ENCODE data around the gene ATP9B. TPM values are rescaled to one million over a fixed set of nuclear protein-coding genes. Genes with fewer than 3 reads are reported as not detected.

The ATP9B gene
- polyA plus RNA-seq, 1 donor, result 43.3 TPM

- no peak for DNase-seq
These were observed 259.7 kb downstream of the ATP9B start for GRCh38 chr18:79328887-79329286.

DNA sequence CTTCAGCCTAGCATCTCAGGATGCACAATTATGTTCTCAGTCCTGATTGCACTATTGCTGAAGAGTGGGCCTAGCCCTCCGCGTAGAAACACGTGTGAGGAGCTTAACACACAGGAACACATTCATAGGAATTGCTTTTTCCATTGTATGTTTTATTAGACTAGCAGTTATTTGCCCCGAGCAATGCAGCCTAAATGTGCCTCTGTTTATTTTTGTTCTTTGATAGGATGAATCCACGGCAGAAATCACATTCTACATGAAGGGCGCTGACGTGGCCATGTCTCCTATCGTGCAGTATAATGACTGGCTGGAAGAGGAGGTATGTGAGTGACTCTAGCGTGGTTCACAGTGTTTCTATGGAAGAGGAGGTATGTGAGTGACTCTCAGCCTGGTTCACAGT is 260.6 kb downstream of the ATP9B start:
- no peak for DNase-seq

GRCh38 chr18:79332646-79333045 is 263.5 kb downstream of the ATP9B start:
- DNase-seq, result no peak

- no peak for DNase-seq
These were observed 263.9 kb downstream of the ATP9B start for GRCh38 chr18:79333046-79333445.

DNA sequence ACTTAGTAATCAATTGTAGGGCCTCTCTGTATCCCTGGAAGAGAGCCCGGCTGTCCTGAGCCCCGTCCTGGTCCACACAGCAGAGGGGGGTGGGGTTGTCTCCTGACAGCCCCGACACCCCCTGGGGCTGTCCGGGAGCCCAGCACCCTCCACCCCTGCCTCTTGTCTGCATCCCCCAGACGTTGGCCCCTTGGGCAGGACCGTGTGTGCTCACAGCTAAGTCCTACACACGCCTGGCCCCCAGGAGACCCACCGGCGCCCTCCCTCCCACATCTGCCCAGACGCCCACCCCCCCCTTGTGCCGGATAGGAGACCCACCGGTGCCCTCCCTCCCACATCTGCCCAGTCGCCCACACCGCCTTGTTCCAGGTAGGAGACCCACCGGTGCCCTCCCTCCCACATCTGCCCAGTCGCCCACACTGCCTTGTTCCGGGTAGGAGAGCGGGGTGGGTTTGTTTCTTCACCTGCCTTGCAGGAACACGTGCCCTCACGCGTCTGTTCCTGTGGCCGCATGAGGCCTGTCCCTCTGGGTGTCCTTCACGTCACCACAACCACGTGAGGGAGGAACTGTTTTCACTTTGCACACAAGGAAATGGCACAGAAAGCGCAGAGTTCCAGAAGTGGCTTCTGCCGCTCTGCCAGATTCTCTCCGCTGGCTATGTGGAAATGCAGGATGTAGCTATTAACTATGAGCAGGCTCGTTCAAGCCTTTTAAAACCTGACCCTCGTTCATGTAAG is 265.5 kb downstream of the ATP9B start:
- no peak for DNase-seq

DNA sequence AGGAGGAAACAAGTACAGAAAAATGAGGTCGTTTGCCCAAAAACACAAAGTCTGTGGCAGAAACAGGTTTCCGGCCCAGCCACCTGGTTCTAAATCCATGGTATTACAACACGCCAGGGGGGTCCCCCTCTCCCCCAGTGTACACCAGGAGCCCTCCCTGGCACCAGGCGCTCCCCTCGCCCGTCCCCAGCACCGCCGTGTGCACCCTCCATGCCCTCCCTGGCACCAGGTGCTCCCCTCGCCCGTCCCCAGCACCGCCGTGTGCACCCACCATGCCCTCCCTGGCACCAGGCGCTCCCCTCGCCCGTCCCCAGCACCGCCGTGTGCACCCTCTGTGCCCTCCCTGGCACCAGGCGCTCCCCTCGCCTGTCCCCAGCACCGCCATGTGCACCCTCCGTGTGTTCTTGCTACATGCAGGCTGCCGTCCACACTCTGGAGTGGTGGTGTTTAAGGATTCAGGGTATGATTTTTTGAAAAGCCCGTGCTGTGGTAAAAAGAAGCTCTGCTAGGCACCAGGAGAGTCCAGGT is 266.7 kb downstream of the ATP9B start:
- DNase-seq, result no peak

DNA sequence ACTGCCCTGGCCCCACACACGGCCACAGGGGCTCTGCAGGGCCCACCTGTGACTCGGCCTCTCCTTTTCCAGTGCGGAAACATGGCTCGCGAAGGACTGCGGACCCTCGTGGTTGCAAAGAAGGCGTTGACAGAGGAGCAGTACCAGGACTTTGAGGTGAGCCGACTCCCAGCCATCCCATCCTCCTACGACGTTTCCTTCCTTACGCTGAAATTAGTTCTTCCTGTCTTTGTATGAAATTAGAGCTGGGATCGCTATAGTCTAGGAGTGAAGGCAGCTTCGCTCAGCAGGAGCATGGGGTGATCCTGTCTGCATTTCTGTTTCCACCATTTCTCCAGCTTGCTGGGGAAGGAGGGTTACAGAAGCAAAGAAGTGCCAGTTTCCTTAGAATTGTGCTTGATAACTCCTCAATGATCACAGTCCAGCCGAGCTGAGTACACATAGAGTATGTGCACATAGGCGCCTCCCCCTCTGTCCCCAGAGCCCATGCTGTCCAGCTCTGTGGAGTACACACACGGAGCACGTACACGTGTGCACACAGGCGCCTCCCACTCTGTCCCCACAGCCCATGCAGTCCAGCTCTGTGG is 267.5 kb downstream of the ATP9B start:
- no peak for DNase-seq

DNA sequence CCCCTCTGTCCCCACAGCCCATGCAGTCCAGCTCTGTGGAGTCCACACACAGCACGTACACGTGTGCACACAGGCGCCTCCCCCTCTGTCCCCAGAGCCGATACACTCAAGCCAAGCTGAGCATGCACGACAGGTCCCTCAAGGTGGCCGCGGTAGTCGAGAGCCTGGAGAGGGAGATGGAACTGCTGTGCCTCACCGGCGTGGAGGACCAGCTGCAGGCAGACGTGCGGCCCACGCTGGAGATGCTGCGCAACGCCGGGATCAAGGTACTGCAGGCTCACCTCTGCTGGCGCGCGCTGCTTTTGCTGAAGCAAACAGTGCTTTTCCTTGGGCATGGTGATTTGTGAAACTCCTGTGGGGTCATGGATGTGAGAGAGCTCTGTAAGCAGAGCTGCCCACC is 268.0 kb downstream of the ATP9B start:
- no peak for DNase-seq

DNA sequence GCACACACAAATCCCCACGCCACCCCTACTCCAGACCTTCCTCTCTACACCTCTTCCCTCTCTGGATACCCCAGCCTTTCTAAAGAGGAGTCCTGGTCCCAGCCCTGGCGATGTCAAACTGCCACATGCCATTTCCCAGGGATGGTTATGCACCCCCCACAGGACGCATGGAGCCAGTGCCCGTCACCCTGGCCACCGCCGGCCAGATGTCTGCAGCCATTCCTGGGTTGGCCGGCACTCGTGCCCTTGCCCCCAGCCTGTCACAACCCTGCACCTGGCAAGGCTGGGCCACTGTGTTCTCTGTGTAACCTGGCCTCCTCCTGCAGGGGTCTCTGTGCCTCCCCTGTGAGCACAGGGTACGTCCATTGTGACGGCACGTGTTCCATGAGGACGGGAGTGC is 268.4 kb downstream of the ATP9B start:
- DNase-seq, result no peak

DNA sequence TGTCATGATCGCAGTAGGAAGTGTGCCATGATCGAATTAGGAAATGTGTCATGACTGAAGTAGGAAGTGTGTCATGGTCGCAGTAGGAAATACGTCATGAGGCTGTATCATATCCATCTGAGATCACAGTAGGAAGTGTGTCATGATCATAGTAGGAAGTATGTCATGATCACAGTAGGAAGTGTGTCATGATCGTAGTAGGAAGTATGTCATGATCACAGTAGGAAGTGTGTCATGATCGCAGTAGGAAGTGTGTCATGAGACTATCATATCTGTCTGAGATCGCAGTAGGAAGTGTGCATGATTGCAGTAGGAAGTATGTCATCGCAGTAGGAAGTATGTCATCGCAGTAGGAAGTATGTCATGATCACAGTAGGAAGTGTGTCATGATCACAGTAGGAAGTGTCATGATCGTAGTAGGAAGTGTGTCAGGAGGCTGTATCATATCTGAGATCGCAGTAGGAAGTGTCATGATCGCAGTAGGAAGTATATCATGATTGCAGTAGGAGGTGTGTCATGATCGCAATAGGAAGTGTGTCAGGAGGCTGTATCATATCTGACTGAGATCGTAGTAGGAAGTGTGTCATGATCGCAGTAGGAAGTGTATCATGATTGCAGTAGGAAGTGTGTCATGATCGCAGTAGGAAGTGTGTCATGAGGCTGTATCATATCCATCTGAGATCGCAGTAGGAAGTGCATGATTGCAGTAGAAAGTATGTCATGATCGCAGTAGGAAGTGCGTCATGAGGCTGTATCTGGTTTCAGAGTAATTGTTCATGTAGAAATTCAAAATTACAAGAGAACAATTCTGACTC is 270.1 kb downstream of the ATP9B start:
- no peak for DNase-seq

- peak; percentile 6 for DNase-seq
These were observed 274.5 kb downstream of the ATP9B start for GRCh38 chr18:79343567-79344207.

GRCh38 chr18:79344208-79344581 is 275.0 kb downstream of the ATP9B start:
- DNase-seq, result no peak

DNA sequence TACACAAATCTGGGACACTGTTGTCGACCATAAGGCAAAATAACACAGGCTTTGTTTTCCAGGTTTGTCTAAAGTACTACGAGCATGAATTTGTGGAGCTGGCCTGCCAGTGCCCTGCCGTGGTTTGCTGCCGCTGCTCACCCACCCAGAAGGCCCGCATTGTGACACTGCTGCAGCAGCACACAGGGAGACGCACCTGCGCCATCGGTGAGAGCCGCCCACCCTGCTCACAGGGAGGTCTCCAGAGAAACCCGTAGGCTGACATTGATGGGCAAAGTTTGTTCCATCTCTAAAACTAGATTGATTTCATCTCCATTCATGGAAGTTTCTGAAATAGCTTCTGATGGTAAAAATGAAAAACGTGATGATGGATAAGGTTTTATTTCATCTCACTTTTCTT is 276.2 kb downstream of the ATP9B start:
- DNase-seq, result no peak

DNA sequence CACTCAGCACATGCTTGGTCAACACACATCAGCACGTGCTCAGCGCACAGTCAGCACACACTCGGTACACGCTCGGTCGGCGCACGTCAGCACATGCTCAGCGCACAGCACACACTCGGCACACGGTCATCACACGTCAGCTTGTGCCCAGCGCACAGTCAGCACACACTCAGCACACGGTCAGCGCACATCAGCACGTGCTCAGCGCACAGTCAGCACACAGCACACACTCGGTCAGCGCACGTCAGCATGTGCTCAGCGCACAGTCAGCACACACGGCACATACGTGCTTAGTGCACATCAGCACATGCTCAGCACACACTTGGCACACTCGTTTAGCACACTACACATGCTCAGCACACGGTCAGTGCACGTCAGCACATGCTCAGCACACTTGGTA is 276.8 kb downstream of the ATP9B start:
- no peak for DNase-seq

- DNase-seq, result no peak
These were observed 278.9 kb downstream of the ATP9B start for GRCh38 chr18:79348066-79348465.

DNA sequence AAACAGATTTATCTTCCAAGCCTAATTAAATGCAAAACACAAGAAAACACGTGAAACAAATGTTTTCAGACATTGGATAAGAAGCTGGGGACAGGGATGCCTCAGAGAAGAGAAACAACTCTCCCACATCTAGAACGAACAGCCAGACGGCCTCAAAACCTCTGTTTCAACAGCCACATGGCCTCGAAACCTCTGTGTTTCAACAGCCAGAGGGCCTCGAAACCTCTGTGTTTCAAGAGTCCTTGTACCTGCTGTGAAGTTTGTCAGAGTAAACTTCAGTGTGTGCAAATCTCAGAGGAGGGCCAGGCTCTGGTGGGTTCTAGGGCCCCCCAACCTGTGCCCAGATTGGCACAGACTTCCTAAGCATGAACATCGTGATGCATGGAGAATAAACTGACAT is 283.2 kb downstream of the ATP9B start:
- no peak for DNase-seq

DNA sequence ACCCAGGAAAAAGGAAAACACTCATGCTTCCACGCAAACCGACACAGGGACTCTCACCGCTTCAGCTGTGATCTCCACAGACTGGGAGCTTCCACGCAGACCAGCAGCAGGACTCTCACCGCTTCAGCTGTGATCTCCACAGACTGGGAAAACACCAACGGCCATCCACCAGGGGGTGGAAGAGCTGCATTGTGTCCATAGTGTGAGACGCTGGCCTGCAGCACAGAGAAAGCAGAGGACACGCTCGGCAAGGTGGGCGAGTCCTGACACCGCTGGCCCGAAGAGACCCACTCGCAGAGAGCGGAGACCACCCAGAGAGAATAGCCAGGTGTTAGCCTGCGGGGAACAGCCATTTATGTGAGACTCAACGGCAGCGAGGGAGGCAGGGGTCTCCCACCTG is 284.1 kb downstream of the ATP9B start:
- peak; percentile 31 for DNase-seq

GRCh38 chr18:79354350-79354749 is 285.2 kb downstream of the ATP9B start:
- DNase-seq, result no peak

DNA sequence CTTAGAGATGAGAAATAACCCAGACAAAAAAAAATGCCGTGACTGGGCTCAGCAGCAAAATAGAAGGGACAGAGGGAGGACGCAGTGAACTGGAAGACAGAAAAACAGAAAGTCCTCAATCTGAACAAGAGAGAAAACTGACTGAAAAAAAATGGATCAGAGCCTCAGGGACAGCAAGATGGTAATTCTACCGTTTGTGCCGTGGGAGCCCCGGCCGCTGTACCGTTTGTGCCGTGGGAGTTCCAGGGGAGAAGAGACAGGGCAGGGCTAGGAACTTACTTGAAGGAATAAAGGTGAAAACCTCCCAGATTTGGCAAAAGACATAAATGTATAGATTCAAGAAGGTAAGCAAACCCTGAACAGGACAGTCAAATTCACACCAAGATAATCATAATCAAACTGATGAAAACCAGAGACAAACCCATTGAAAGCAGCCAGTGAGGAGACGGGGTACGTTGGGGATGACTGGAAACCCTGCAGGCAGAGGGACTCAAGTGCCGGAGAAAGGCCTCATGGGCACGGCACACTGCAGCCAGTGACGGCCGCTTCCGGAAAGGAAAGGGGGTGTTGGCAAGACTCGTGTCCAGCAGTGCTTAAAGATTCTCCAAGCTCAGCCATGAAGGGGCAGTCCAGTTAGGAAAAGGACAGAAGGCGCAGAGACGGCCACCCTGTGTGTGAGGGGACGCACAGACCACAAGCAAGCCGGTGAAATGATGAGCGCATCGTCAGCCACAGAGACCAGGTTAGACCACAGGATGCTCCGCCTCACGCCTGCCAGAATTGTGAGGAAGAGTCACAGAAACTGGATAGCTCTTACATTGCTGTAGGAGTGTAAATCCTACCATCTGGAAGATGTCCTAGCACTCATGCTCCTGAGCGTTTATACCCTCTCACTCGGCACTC is 286.5 kb downstream of the ATP9B start:
- DNase-seq, result no peak

DNA sequence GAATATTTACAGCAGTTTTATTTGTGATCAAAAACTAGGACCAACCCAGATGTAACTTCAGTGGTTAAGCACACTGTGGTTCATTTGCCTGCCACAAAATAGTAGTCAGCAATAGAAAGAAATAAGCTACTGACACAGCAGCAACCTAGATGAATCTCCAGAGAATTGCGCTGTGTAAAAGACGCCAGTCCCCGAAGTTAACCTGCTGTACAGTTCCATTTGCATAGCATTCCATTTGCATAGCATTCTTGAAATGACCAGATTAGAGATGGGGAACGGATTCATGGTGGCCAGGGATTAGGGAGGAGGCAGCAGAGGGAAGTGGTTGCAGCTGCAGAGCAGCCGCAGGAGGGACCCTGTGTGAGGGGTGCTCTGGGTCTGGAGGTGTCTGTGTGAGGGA is 287.2 kb downstream of the ATP9B start:
- DNase-seq, result no peak

GRCh38 chr18:79360933-79361332 is 291.7 kb downstream of the ATP9B start:
- no peak for DNase-seq

All from left kidney (tissue), 2 donors.